Activated CD4-positive, alpha-beta memory T cell treated with anti-CD3 and anti-CD28 coated beads, Interleukin-2, amount 10 ng/mL, durations not matched to agents 7 days and 5 days (primary cell): ENCODE results near the gene GTF2IRD1. TPM values are rescaled to one million over a fixed set of nuclear protein-coding genes. Genes with fewer than 3 reads are reported as not detected.
"Not testable (repeated sequence)": the region's sequence is repeated elsewhere in the genome, so short reads cannot be mapped to it uniquely, and the experiment has no call there.

Experiments used
- CTCF ChIA-PET: fragments of 350-600 bp; sonication (Branson Sonifier 250); formaldehyde crosslinking; loops from one replicate; lab custom pipeline; 2021; ENCODE audit warnings: antibody characterized with exemption, inconsistent platforms; lab: Charles Lee
- POLR2A ChIA-PET: fragments of 350-600 bp; sonication (Branson Sonifier 250); formaldehyde crosslinking; loops from one replicate; lab custom pipeline; 2021; ENCODE audit warnings: antibody characterized with exemption; lab: Charles Lee
- DNase-seq: peaks from one replicate; pipeline ENCODE4 v3.0.0-alpha.2; 2020
- H3K27ac Mint-ChIP-seq: one replicate; pipeline ENCODE4 v1.8.0; 2021; ENCODE audit warnings: mild to moderate bottlenecking, mixed read lengths
- H3K27me3 Mint-ChIP-seq: one replicate; pipeline ENCODE4 v1.8.0; 2021; ENCODE audit warnings: mixed read lengths
- H3K36me3 Mint-ChIP-seq: one replicate; pipeline ENCODE4 v1.8.0; 2021; ENCODE audit warnings: low read depth, mixed read lengths
- H3K4me1 Mint-ChIP-seq: one replicate; pipeline ENCODE4 v1.8.0; 2021; ENCODE audit warnings: mixed read lengths
- H3K4me3 Mint-ChIP-seq: one replicate; pipeline ENCODE4 v1.8.0; 2021; ENCODE audit warnings: mild to moderate bottlenecking, mixed read lengths
- H3K9me3 Mint-ChIP-seq: one replicate; pipeline ENCODE4 v1.8.0; 2021; ENCODE audit warnings: mixed read lengths
- total RNA-seq, 2 experiments: library from RNA; stranded (reverse); gene quantifications; one replicate each; pipeline ENCODE4 v1.2.3, GENCODE V29; 2021

The GTF2IRD1 gene
- total RNA-seq, 2 experiments from 2014 or later = 4.0 to 4.6 TPM

DNA sequence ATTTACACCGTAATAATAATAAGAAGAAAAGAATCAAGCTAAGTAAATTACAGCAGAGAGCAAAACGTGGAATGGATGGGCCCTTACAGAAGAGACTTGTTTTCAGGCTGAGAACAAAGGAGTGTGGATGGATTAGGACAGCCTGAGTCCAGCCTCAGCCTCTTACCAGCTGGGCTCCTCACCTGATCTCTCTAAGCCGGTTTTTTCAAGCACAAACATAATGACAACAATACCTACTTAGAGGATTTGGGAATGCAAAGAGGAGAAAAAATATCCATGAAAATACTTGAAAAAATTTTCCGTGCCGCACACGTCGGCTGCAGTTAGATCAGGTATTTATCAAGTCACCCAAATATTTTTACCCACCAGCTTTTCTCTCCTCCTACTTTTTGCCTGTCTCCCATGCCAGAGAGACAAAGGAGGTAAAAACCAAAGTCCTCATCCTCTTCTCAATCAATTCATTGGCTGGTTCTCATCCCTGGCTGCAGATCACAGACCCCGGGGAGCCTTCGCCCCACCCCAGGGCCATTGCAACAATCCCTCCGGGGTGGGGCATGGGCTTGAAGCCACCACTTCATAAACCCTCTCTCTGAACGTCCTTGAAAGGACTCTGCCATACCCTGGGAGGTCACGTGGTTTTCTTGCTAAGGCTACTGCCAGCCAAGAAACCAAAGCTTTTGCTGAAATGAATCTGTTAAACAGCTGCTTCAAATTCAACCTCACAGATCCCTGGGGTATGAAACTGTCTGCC lies 174.1 kb downstream of the GTF2IRD1 start:
- ChIA-PET POLR2A (no interaction called here), CTCF (no interaction called here)
- Mint-ChIP-seq H3K27ac (no peak overlapping the region), H3K9me3 (no peaks in the 10 kb centered on the region), H3K4me1 (no peaks in the 10 kb centered on the region), H3K4me3 (no peak overlapping the region), H3K36me3 (no peaks in the 10 kb centered on the region), H3K27me3 (no peaks in the 10 kb centered on the region)
- no peak for DNase-seq

DNA sequence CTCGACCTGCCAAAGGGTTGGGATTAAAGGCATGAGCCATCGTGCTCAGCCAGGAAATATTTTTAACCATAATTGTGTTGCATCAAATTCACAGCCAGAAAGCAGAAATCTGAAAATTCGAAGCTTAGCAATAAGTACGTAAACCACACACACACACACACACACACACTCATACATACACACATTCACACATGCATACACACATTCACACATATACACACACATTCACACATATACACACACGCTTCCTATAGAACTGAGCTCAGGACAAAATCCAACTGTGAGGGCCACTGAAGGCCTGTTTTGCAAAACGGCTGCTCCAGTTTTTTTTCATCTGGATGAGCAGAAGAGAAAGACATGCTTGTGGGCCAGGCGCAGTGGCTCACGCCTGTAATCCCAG lies 178.8 kb downstream of the GTF2IRD1 start:
- H3K27me3 Mint-ChIP-seq = no peaks in the 10 kb centered on the region
- no peaks in the 10 kb centered on the region for H3K9me3 Mint-ChIP-seq
- DNase-seq = no peak
- H3K4me3 Mint-ChIP-seq = no peak overlapping the region
- peaks cover 1% of the 10 kb centered on the region for H3K4me1 Mint-ChIP-seq
- no peaks in the 10 kb centered on the region for H3K36me3 Mint-ChIP-seq
- no peak overlapping the region for H3K27ac Mint-ChIP-seq
- ChIA-PET POLR2A (no interaction called here), CTCF (no interaction called here)

DNA sequence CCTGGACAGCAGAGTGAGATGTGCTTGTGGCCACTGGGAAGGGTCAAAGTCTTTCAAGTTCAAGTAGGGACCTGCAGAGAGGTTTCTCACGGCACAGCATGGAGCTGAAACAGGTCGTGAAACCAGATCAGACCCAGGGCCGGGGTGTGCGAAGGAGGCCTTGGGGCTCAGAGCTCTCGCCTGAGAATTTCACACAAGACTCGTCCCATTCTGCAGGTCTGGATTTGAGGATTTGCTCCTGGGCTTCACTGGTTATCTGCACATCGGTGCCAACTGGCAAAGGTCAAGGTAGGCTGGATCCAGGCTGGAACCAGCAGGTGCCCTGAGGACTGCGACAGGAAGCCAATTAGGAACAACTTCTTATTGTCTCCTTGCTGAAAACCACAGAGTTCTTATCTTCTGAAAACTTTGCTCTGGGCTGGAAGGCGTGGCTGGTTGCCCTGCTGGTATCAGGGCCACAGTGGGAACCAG lies 179.8 kb downstream of the GTF2IRD1 start:
- Mint-ChIP-seq H3K27ac (no peak overlapping the region), H3K27me3 (no peaks in the 10 kb centered on the region), H3K4me3 (no peak overlapping the region), H3K4me1 (peaks cover 1% of the 10 kb centered on the region), H3K9me3 (no peaks in the 10 kb centered on the region), H3K36me3 (no peaks in the 10 kb centered on the region)
- no peak for DNase-seq
- ChIA-PET CTCF (no interaction called here), POLR2A (no interaction called here)

DNA sequence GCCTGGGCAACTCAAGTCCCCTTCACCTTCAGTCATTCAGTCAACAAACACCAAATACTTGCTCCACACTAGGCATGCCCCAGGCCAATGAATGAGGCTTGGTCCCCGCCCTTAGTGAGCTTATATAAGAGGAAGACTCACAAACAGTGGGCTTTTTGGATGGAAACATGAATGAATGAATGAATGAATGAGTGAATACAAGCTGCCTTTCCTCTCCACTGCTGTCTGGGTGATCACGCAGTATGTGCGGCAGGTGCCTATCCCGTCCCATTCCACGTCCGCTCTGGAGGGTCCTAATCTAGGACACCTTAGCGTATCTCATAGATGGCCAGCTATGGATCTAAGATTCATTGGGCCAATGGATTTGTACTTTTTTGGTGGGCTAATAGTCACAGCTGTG lies 184.0 kb downstream of the GTF2IRD1 start:
- Mint-ChIP-seq H3K4me1 (peaks cover 1% of the 10 kb centered on the region), H3K4me3 (no peak overlapping the region), H3K27ac (no peak overlapping the region), H3K27me3 (no peaks in the 10 kb centered on the region), H3K9me3 (no peaks in the 10 kb centered on the region), H3K36me3 (no peaks in the 10 kb centered on the region)
- ChIA-PET CTCF (no interaction called here), POLR2A (interaction anchor here (1.0 kb wide), 1 partner anchor 33 kb away, joined by 3 read pairs; no protein-coding TSS in a partner anchor)
- no peak for DNase-seq

DNA sequence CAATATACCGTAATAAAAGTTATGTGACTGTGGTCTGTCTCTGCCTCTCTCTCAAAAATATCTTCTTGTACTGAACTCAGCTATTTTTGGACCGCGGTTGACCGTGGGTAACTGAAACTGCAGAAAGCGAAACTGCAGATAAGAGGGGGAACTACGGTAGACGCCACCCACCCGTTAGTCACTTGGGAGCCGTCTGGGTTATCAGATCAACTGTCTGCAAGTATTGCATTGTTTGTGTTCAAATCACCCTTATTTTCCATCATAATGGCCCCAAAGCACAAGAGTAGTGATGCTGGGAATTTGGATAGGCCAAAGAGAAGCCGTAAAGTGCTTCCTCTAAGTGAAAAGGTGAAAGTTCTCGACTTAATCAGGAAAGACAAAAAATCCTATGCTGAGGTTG lies 196.3 kb downstream of the GTF2IRD1 start:
- Mint-ChIP-seq H3K4me1 (peaks cover 37% of the 10 kb centered on the region), H3K27ac (peak overlapping the region; percentile 92), H3K4me3 (peak overlapping the region; percentile 83)
- POLR2A ChIA-PET = interaction anchor here (0.8 to 1.2 kb wide), 4 partner anchors 9 to 79 kb away, joined by 3 to 5 read pairs (median 4); no protein-coding TSS in a partner anchor
- not testable (repeated sequence) for H3K9me3 Mint-ChIP-seq, H3K27me3 Mint-ChIP-seq, H3K36me3 Mint-ChIP-seq
- CTCF ChIA-PET = interaction anchor here (0.6 kb wide), 1 partner anchor 585 kb away, joined by 4 read pairs; no protein-coding TSS in a partner anchor
- DNase-seq = peak; percentile 83

DNA sequence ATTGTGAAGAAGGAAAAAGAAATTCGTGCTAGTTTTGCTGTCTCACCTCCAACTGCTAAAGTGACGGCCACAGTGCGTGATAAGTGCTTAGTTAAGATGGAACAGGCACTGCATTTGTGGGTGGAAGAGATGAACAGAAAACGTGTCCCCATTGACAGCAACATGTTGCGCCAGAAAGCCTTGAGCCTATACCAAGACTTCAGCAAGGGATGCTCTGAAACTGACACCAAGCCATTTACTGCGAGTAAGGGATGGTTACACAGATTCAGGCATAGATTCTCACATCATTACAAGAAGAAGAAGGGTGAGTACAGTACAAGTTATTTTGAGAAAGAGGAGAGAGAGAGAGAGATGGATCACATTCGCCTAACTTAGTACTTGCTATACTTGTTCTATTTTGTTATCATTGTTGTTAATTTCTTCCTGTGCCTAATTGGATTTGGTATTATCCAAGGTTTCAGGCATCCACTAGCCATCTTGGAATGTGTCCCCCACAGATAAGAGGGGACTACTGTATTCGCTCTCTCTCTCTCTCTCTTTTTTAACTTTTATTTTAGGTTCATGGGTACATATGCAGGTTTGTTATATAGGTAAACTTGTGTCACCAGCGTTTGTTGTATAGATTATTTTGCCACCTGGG lies 196.9 kb downstream of the GTF2IRD1 start:
- H3K36me3 Mint-ChIP-seq, CTCF ChIA-PET, H3K27me3 Mint-ChIP-seq, H3K9me3 Mint-ChIP-seq: not testable (repeated sequence)
- DNase-seq = peak; percentile 29
- POLR2A ChIA-PET = interaction anchor here (1.0 to 1.2 kb wide), 3 partner anchors 11 to 80 kb away, joined by 4 to 5 read pairs (median 4); no protein-coding TSS in a partner anchor
- H3K4me1 Mint-ChIP-seq = peaks cover 43% of the 10 kb centered on the region
- H3K4me3 Mint-ChIP-seq = peak overlapping the region; percentile 83
- peak overlapping the region; percentile 92 for H3K27ac Mint-ChIP-seq

DNA sequence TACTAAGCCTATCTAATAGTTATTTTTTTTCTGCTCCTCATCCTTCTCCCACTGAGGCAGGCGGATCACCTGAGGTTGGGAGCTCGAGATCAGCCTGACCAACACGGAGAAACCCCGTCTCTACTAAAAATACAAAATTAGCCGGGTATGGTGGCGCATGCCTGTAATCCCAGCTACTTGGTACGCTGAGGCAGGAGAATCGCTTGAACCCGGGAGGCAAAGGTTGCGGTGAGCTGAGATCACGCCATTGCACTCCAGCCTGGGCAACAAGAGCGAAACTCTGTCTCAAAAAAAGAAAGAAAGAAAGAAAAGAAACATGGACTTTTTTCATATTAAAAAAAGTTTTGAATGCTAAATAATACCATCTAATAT lies 197.4 kb downstream of the GTF2IRD1 start:
- H3K27ac Mint-ChIP-seq = peak overlapping the region; percentile 92
- CTCF ChIA-PET = interaction anchor here (1.3 kb wide), 1 partner anchor 201 kb away, joined by 5 read pairs; no protein-coding TSS in a partner anchor
- H3K27me3 Mint-ChIP-seq, POLR2A ChIA-PET, H3K36me3 Mint-ChIP-seq, H3K9me3 Mint-ChIP-seq, DNase-seq: not testable (repeated sequence)
- peak overlapping the region; percentile 83 for H3K4me3 Mint-ChIP-seq
- H3K4me1 Mint-ChIP-seq = peaks cover 48% of the 10 kb centered on the region

Other genes with a start within 250 kb of the GTF2IRD1 start
- 10 to 100 TPM; 31.1 to 32.5 TPM for gene LAT2, start 243.9 kb upstream of the GTF2IRD1 start, total RNA-seq
- gene RFC2, start 199.5 kb upstream of the GTF2IRD1 start, total RNA-seq = 10 to 100 TPM; 52.5 to 55.9 TPM
- 1 to 10 TPM; 1.6 TPM for gene CLIP2, start 164.5 kb upstream of the GTF2IRD1 start, total RNA-seq
- 100 to 1,000 TPM; 143 to 145 TPM for gene GTF2I, start 203.8 kb downstream of the GTF2IRD1 start, total RNA-seq